HFFc6 (cell line): Measurements from ENCODE around the gene TENM4. TPM values are rescaled to one million over a fixed set of nuclear protein-coding genes. Genes with fewer than 3 reads are reported as not detected.

ENCODE experiments used
- DNase-seq: peaks from one replicate; pipeline ENCODE4 v3.0.0-alpha.2; 2018
- H3K27ac Mint-ChIP-seq: 2 replicates; pipeline ENCODE4 v1.8.0; 2020; ENCODE audit warnings: mild to moderate bottlenecking, mixed read lengths
- H3K27me3 Mint-ChIP-seq: 2 replicates; pipeline ENCODE4 v1.8.0; 2021; ENCODE audit warnings: mild to moderate bottlenecking, moderate library complexity, mixed read lengths; ENCODE audit not compliant: insufficient read depth
- H3K36me3 Mint-ChIP-seq: 2 replicates; pipeline ENCODE4 v1.8.0; 2021; ENCODE audit warnings: low read depth, mixed read lengths
- H3K4me1 Mint-ChIP-seq: 2 replicates; pipeline ENCODE4 v1.8.0; 2020; ENCODE audit warnings: low read depth, mixed read lengths
- H3K4me3 Mint-ChIP-seq: 2 replicates; pipeline ENCODE4 v1.8.0; 2020; ENCODE audit warnings: mild to moderate bottlenecking, moderate library complexity, mixed read lengths
- H3K9me3 Mint-ChIP-seq: 2 replicates; pipeline ENCODE4 v1.8.0; 2020; ENCODE audit warnings: mild to moderate bottlenecking, mixed read lengths
- CTCF ChIP-seq: fragments of 200-600 bp; sonication (generic); IDR thresholded peaks from 2 replicates; pipeline ENCODE4 v1.5.0; 2021; ENCODE audit warnings: antibody characterized with exemption, mild to moderate bottlenecking
- total RNA-seq, 6 experiments: library from RNA; stranded (reverse); fragmentation: NEBNext Ultra II Directional; extraction: Animal tissue kit (Norgen Biotek cat#: 25700); gene quantifications; 2 replicates in 1 of 6; 3 replicates in 5 of 6; pipeline ENCODE4 v1.2.3, GENCODE V29; 2021

TENM4 gene
- total RNA-seq, 6 experiments from 2014 or later, result 20.9 to 45.5 (median 26.5) TPM

- DNase-seq, result no peak
- no peak for TF ChIP-seq CTCF
These were observed 132.4 kb downstream of the TENM4 start for GRCh38 chr11:79308429-79308828.

GRCh38 chr11:79304599-79305212, 136.1 kb downstream of the TENM4 start:
- Mint-ChIP-seq H3K27ac (no peak overlapping the region), H3K4me3 (no peak overlapping the region; the same call in 1 of the 2 replicates), H3K9me3 (no peaks in the 10 kb centered on the region), H3K4me1 (peaks cover 8% of the 10 kb centered on the region; the same call in 1 of the 2 replicates), H3K36me3 (peaks cover 7% of the 10 kb centered on the region; the same call in 1 of the 2 replicates), H3K27me3 (no peaks in the 10 kb centered on the region)
- DNase-seq, result no peak
- TF ChIP-seq CTCF, result no peak

More at GRCh38 chr11:79308429-79308828, 132.4 kb downstream of the TENM4 start:
- Mint-ChIP-seq H3K36me3 (peaks cover 7% of the 10 kb centered on the region; the same call in 1 of the 2 replicates), H3K27me3 (no peaks in the 10 kb centered on the region), H3K4me1 (peaks cover 14% of the 10 kb centered on the region; the same call in 1 of the 2 replicates), H3K27ac (no peak overlapping the region), H3K4me3 (no peak overlapping the region), H3K9me3 (no peaks in the 10 kb centered on the region)

- peak; percentile 45 for DNase-seq
- H3K4me1 Mint-ChIP-seq, result peaks cover 13% of the 10 kb centered on the region
- H3K9me3 Mint-ChIP-seq, result no peaks in the 10 kb centered on the region
- no peak overlapping the region for H3K4me3 Mint-ChIP-seq
- H3K27me3 Mint-ChIP-seq, result no peaks in the 10 kb centered on the region; the same call in 1 of the 2 replicates
- no peak for TF ChIP-seq CTCF
- H3K27ac Mint-ChIP-seq, result no peak overlapping the region; the same call in 1 of the 2 replicates
- H3K36me3 Mint-ChIP-seq, result peaks cover 4% of the 10 kb centered on the region; the same call in 1 of the 2 replicates
These were observed 144.7 kb downstream of the TENM4 start for GRCh38 chr11:79296141-79296540.

GRCh38 chr11:79294845-79295731, 145.7 kb downstream of the TENM4 start:
- H3K27me3 Mint-ChIP-seq, result no peaks in the 10 kb centered on the region; the same call in 1 of the 2 replicates
- peaks cover 13% of the 10 kb centered on the region for H3K4me1 Mint-ChIP-seq
- no peak overlapping the region for H3K4me3 Mint-ChIP-seq
- no peak overlapping the region for H3K27ac Mint-ChIP-seq
- no peak for DNase-seq
- no peak for TF ChIP-seq CTCF
- peaks cover 10% of the 10 kb centered on the region; the same call in 1 of the 2 replicates for H3K36me3 Mint-ChIP-seq
- H3K9me3 Mint-ChIP-seq, result no peaks in the 10 kb centered on the region

- peaks cover 13% of the 10 kb centered on the region for H3K4me1 Mint-ChIP-seq
These were observed 148.9 kb downstream of the TENM4 start for GRCh38 chr11:79291948-79292347.

More at GRCh38 chr11:79291948-79292347, 148.9 kb downstream of the TENM4 start:
- no peak for DNase-seq
- peaks cover 21% of the 10 kb centered on the region for H3K36me3 Mint-ChIP-seq
- H3K27ac Mint-ChIP-seq, result no peak overlapping the region
- H3K9me3 Mint-ChIP-seq, result no peaks in the 10 kb centered on the region
- H3K4me3 Mint-ChIP-seq, result no peak overlapping the region
- H3K27me3 Mint-ChIP-seq, result no peaks in the 10 kb centered on the region; the same call in 1 of the 2 replicates
- no peak for TF ChIP-seq CTCF
